IPS-NIHi7 (cell line): ENCODE results near the gene ROR1.
A peak's percentile ranks its signal among the peaks of the same experiment; 100 is the strongest.

ENCODE experiments used
- DNase-seq: peaks from one replicate; pipeline ENCODE4 v3.0.0; 2012; ENCODE audit warnings: mixed read lengths; ENCODE audit errors: extremely low spot score

The ROR1 gene

GRCh38 chr1:63773815-63774616, at the start of gene ROR1:
Gene ROR1, plus strand, starts transcription at chr1:63774017.
- DNase-seq: peak; percentile 89

DNA sequence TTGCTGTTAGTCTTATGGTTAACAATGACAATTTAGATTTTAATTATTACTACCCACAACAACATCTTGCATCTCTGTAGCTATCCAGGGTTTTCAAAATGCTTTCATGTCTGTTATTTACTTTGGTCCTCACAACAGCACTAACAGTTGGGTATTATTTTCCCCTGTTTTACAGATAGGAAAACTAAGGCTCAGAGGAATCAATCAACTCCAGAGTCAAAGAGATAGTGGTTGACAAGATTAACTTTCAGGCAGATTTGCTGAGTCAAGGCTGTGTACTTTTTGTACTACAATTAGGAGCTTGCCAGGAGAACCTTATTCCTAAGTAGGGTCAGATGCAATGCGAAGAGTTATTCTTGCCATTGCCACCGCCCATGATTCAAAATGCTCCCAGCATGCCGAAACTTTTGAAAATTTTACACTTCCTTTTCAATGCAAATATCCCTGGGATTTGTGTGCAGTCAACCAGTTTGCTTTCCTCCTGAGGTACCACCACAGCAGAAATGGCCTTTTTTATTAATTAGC, 49.4 kb upstream of the ROR1 start:
- DNase-seq: no peak

GRCh38 chr1:63728611-63729226, 45.1 kb upstream of the ROR1 start:
- DNase-seq: peak; percentile 68

DNA sequence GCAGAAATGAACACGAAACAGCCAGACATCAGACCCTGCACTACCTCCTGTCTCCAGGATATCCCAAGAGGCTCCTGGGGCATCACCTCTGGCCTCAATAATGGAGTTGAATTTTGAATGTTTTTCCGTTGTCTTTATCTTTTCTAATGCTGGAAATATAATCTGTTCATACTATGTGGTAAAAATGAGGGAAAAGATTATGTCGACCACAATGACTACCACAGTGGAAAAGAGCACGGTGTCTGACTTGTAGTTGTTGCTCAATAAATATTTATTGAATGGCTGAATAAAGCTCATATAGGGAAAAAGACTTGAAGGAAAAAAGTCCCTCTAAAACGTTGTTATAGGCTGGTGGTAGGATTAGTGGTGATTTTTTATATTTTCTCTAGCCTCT, 44.6 kb upstream of the ROR1 start:
- DNase-seq: no peak

- DNase-seq: no peak
These were observed 43.6 kb upstream of the ROR1 start for GRCh38 chr1:63730211-63730610.

DNA sequence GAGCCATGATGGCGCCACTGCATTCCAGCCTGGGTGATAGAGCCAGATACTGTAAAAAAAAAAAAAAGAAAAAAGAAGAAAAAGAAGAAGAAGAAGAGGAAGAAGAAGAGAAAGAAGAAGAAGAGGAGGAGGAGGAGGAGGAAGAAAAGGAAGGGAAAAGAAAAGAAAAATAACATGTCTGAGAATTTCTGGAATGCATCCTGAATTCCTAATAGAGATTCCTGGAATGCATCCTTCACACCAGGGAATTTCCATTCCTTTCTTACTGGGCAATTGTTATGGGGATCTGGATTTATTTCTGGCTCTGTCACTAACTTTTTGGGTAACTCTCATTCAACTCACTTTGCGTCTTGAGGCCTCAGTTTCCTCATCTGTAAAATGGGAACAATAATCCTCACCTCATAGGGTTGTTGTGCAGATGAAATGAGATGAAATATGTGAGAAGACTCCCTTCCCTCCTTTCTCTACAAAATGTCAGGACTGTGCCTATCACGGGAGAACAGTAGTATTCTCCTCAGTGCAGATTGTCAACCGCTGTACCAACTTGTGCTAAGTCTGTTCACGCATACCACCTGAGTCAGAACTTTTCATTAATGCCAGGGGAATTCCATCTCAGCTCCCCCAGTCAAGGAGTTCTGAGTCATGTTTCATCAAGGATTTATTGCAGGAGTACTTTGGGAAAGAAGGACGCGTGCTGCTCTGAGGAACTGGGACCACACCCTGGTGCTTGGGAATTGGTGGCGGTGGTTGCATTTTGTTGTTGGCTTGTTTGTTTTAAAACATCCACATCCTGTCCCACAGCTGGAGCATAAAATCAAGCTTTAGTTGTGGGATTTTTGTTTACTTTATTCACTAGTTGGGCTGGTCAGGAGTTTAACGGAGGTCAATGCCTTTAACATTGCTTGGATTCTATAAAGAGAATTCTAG, 42.4 kb upstream of the ROR1 start:
- no peak for DNase-seq

GRCh38 chr1:63732666-63733065, 41.2 kb upstream of the ROR1 start:
- DNase-seq: no peak

- no peak for DNase-seq
These were observed 35.0 kb upstream of the ROR1 start for GRCh38 chr1:63738772-63739171.

DNA sequence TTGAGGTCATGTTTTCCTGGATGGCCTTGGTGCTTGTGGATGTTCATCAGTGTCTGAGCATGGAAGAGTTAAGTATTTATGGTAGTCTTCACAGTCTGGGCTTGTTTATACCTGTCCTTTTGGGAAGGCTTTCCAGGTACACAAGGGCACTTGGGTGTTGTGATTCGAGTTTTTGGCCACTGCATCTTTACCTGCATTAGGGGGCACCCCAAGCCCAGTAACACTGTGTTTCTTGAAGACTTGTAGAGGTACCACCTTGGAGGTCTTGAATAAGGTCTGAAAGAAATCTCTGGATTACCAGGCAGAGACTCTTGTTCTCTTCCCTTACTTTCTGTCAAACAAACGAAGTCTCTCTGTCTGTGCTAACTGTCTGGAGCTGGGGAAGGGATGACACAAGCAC, 34.4 kb upstream of the ROR1 start:
- DNase-seq: no peak

GRCh38 chr1:63740432-63740831, 33.4 kb upstream of the ROR1 start:
- DNase-seq: no peak

GRCh38 chr1:63742526-63742925, 31.3 kb upstream of the ROR1 start:
- DNase-seq: no peak

DNA sequence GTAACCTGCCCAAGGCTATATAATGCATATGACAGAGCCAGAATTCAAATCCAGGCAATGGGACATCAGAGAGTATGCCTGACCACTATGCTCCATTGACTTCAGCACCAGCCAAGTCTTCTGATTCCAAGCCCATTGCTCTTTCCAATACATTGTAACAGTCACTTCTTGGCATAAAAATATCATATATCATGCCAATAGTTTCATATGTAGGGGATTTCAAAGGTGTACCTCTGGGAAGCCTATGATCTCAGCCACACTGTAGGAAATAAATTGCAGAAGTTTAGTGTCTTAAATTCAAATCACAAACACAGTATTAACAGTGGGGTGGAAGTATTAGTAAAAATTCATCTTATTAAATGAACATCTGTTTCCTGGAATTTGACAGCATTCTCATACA, 30.0 kb upstream of the ROR1 start:
- DNase-seq: no peak

- no peak for DNase-seq
These were observed 27.5 kb upstream of the ROR1 start for GRCh38 chr1:63746129-63746864.

DNA sequence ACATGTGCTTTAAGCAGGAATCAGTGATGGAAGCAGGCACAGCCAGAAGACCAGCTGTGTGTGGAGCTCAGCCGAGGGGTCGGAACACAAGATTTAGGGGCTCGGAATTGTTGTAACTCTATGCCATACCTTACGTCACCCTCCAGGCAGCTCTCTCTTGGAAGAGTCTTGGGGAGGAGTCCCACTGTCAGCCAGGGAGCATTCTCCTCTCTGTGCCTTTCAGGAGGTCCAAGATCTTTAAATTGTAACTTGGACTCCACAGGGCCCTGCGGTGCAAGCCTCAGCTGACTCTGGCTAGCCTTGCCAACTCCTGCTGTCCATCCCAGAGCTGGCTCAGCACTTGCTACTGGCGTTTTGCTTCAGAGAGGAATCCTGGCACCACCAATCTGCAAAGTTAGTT, 26.4 kb upstream of the ROR1 start:
- no peak for DNase-seq

DNA sequence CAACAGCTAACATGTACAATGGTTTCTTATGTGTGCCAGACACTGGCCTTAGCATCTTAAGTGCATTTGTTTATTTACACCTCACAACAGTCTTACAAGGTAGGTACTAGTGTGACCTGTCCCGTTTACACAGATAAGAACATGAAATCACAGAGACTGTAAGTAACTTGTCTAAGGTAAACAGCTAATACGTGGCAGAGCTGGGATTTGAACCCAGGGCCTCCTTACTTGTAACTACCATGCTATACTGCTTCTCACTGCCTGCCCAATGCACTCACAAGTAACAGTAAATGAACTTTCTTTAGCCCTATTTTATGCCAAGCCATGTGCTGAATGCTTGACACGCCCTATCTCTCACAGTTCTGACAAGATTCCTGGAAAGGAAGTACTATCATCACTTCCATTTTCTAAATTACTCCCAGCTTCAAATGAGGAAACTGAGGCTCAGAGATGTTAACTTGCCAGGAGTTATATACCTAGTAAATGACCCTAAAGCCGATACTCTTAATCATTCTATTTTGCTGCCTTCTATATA, 25.7 kb upstream of the ROR1 start:
- no peak for DNase-seq

- DNase-seq: no peak
These were observed 25.2 kb upstream of the ROR1 start for GRCh38 chr1:63748641-63749040.

DNA sequence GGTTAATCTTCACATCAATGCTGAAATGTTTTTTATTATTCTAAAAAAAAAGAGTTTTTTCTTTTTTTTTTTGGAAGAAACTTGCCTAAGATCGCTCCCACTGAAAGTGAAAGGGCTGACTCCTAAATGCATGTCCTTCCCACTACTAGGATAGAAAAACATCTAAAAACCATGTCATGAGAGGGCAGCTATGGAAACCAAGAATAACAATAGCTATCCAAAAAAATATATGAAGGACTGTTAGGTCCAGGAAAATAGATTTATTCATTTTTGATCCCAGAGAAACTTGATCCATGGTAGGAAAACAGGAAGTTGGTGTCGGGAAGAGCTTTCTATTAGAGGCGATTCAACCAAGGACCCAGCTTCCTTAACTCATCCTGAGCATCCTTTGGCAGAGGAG, 23.1 kb upstream of the ROR1 start:
- no peak for DNase-seq

GRCh38 chr1:63752176-63752575, 21.6 kb upstream of the ROR1 start:
- no peak for DNase-seq

- DNase-seq: no peak
These were observed 20.2 kb upstream of the ROR1 start for GRCh38 chr1:63753591-63753990.

- no peak for DNase-seq
These were observed 17.0 kb upstream of the ROR1 start for GRCh38 chr1:63756839-63757238.

GRCh38 chr1:63757334-63757733, 16.5 kb upstream of the ROR1 start:
- DNase-seq: no peak
